ENCODE results near the gene SLX4IP. TPM values are rescaled to one million over a fixed set of nuclear protein-coding genes. Genes with fewer than 3 reads are reported as not detected.

Gene SLX4IP
- total and polyA plus RNA-seq, 2 donors (not counting 1 experiment from before 2014, with no cell fraction given): 1.9 to 8.1 TPM

GRCh38 chr20:10665027-10665561 lies 230.0 kb downstream of the SLX4IP start:
- no peaks in the 10 kb centered on the region for H3K36me3 ChIP-seq (ENCODE audit: control insufficient read depth, insufficient read depth, low read length)
- H3K4me3 ChIP-seq (replicated peaks in 1 of 4; ENCODE audit: control extremely low read depth in 1 of 4, insufficient read depth in 1 of 4, low read depth in 3 of 4, low read length in 4 of 4): no peak overlapping the region
- H3K9ac ChIP-seq (ENCODE audit: insufficient read depth, low read length): no peak overlapping the region
- H3K79me2 ChIP-seq (ENCODE audit: control insufficient read depth, insufficient read depth, low read length): peaks cover 4% of the 10 kb centered on the region
- TF ChIP-seq CTCF (conservative IDR thresholded peaks at IDR 0.05 in 1 of 2, IDR thresholded peaks at IDR 0.05 in 1 of 2; ENCODE audit: low read depth in 1 of 2, low read length in 2 of 2) (no peak), EZH2 (IDR thresholded peaks at IDR 0.05; ENCODE audit: low read length, missing control alignments) (no peak)
- H3K4me1 ChIP-seq (ENCODE audit: control insufficient read depth, extremely low read depth, insufficient read depth, low read length): peaks cover 7% of the 10 kb centered on the region
- H3K27me3 ChIP-seq (ENCODE audit: control insufficient read depth, insufficient read depth, low read length): no peaks in the 10 kb centered on the region
- H4K20me1 ChIP-seq (ENCODE audit: control insufficient read depth, extremely low read depth, insufficient read depth, low read length): no peaks in the 10 kb centered on the region
- no peak overlapping the region for H3K4me2 ChIP-seq (ENCODE audit: extremely low read depth, insufficient read depth, low read length)
- no peaks in the 10 kb centered on the region for H3K9me3 ChIP-seq (ENCODE audit: control insufficient read depth, insufficient read depth, low read depth, low read length)
- DNase-seq (ENCODE audit: low read depth in 2 of 2): no peak
- no peak overlapping the region for H2AFZ ChIP-seq (ENCODE audit: low read length)
- no peak overlapping the region for H3K27ac ChIP-seq (ENCODE audit: insufficient read depth, low read length)

GRCh38 chr20:10665791-10666190 lies 230.7 kb downstream of the SLX4IP start:
- TF ChIP-seq CTCF (conservative IDR thresholded peaks at IDR 0.05 in 1 of 2, IDR thresholded peaks at IDR 0.05 in 1 of 2; ENCODE audit: low read depth in 1 of 2, low read length in 2 of 2) (no peak), EZH2 (IDR thresholded peaks at IDR 0.05; ENCODE audit: low read length, missing control alignments) (no peak)
- Histone ChIP-seq H3K36me3 (ENCODE audit: control insufficient read depth, insufficient read depth, low read length) (no peaks in the 10 kb centered on the region), H4K20me1 (ENCODE audit: control insufficient read depth, extremely low read depth, insufficient read depth, low read length) (no peaks in the 10 kb centered on the region), H3K27ac (ENCODE audit: insufficient read depth, low read length) (no peak overlapping the region), H3K27me3 (ENCODE audit: control insufficient read depth, insufficient read depth, low read length) (no peaks in the 10 kb centered on the region), H3K4me3 (replicated peaks in 1 of 4; ENCODE audit: control extremely low read depth in 1 of 4, insufficient read depth in 1 of 4, low read depth in 3 of 4, low read length in 4 of 4) (no peak overlapping the region), H3K9ac (ENCODE audit: insufficient read depth, low read length) (no peak overlapping the region), H3K4me2 (ENCODE audit: extremely low read depth, insufficient read depth, low read length) (no peak overlapping the region), H2AFZ (ENCODE audit: low read length) (no peak overlapping the region), H3K9me3 (ENCODE audit: control insufficient read depth, insufficient read depth, low read depth, low read length) (no peaks in the 10 kb centered on the region), H3K4me1 (ENCODE audit: control insufficient read depth, extremely low read depth, insufficient read depth, low read length) (peaks cover 7% of the 10 kb centered on the region), H3K79me2 (ENCODE audit: control insufficient read depth, insufficient read depth, low read length) (peaks cover 6% of the 10 kb centered on the region)
- DNase-seq (ENCODE audit: low read depth in 2 of 2): no peak

- no peak overlapping the region for H3K9ac ChIP-seq (ENCODE audit: insufficient read depth, low read length)
- no peaks in the 10 kb centered on the region for H3K36me3 ChIP-seq (ENCODE audit: control insufficient read depth, insufficient read depth, low read length)
- peaks cover 6% of the 10 kb centered on the region for H3K79me2 ChIP-seq (ENCODE audit: control insufficient read depth, insufficient read depth, low read length)
- H3K9me3 ChIP-seq (ENCODE audit: control insufficient read depth, insufficient read depth, low read depth, low read length): no peaks in the 10 kb centered on the region
- no peak overlapping the region for H3K4me3 ChIP-seq (replicated peaks in 1 of 4; ENCODE audit: control extremely low read depth in 1 of 4, insufficient read depth in 1 of 4, low read depth in 3 of 4, low read length in 4 of 4)
- no peak for DNase-seq (ENCODE audit: low read depth in 2 of 2)
- H3K27ac ChIP-seq (ENCODE audit: insufficient read depth, low read length): no peak overlapping the region
- H3K27me3 ChIP-seq (ENCODE audit: control insufficient read depth, insufficient read depth, low read length): no peaks in the 10 kb centered on the region
- H4K20me1 ChIP-seq (ENCODE audit: control insufficient read depth, extremely low read depth, insufficient read depth, low read length): no peaks in the 10 kb centered on the region
- H2AFZ ChIP-seq (ENCODE audit: low read length): no peak overlapping the region
- no peak overlapping the region for H3K4me2 ChIP-seq (ENCODE audit: extremely low read depth, insufficient read depth, low read length)
- H3K4me1 ChIP-seq (ENCODE audit: control insufficient read depth, extremely low read depth, insufficient read depth, low read length): peaks cover 10% of the 10 kb centered on the region
- no peak for TF ChIP-seq EZH2 (IDR thresholded peaks at IDR 0.05; ENCODE audit: low read length, missing control alignments)
- no peak for TF ChIP-seq CTCF (conservative IDR thresholded peaks at IDR 0.05 in 1 of 2, IDR thresholded peaks at IDR 0.05 in 1 of 2; ENCODE audit: low read depth in 1 of 2, low read length in 2 of 2)
These were observed 231.3 kb downstream of the SLX4IP start for GRCh38 chr20:10666221-10667076.
